HG03457 (cell line): ENCODE measurements around the gene ALG1.
A peak's percentile ranks its signal among the peaks of the same experiment; 100 is the strongest.

Experiments
- ATAC-seq: cut with Tn5 transposase; IDR thresholded peaks from one replicate; pipeline ENCODE4 v1.9.1; 2021; ENCODE audit warnings: moderate number of reproducible peaks; ENCODE audit not compliant: unreplicated experiment

ALG1 gene, protein sequence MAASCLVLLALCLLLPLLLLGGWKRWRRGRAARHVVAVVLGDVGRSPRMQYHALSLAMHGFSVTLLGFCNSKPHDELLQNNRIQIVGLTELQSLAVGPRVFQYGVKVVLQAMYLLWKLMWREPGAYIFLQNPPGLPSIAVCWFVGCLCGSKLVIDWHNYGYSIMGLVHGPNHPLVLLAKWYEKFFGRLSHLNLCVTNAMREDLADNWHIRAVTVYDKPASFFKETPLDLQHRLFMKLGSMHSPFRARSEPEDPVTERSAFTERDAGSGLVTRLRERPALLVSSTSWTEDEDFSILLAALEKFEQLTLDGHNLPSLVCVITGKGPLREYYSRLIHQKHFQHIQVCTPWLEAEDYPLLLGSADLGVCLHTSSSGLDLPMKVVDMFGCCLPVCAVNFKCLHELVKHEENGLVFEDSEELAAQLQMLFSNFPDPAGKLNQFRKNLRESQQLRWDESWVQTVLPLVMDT

DNA sequence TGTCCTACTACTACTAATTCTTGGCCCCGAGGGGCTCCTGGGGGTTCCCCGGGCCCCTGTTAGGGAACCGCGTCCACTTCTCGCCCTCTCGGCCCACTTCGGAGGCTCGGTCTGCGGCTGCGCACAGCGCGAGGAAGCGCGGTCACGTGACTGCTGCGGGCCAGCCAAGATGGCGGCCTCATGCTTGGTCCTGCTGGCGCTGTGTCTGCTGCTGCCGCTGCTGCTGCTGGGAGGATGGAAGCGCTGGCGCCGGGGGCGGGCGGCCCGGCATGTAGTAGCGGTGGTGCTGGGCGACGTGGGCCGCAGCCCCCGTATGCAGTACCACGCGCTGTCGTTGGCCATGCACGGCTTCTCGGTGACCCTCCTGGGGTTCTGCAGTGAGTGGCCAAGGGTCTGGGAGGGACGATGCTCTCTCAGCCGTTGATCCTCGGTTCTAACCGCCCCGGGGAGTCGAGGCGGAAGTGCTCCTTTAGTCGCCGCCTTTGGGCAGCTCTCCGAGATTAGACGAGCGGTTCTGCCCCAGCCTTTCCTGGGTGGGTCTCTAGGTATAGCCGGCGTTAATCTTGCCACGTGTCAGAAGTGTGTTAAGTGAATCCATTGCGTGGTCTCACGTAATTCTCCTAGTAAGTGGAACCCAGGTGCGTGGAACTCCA lies at the start of gene ALG1:
TSS of gene ALG1 (plus strand) at position 163 of the 653 bp plus-strand sequence. CDS start at position 170, 7 bp downstream.
- ATAC-seq: peak; percentile 80

DNA sequence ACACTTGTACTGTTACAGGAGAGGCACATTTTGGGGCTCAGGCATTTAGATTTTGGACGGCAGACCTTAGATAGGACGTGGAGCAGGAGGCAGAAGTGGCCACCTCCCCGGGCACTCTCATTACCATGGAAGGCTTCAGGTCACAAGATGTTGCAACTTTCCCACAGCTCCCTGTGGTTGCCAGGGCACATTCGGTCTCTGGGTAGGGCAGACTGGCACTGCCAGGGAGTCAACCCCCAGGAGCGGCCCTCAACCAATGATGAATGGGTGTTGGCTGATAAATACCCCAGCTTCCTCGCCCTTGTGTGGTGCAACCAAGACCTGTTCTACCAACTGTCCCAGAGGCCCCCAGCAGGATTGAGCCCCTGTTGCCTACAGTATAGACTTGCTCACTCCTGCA lies 49.1 kb upstream of the ALG1 start:
- ATAC-seq: no peak

DNA sequence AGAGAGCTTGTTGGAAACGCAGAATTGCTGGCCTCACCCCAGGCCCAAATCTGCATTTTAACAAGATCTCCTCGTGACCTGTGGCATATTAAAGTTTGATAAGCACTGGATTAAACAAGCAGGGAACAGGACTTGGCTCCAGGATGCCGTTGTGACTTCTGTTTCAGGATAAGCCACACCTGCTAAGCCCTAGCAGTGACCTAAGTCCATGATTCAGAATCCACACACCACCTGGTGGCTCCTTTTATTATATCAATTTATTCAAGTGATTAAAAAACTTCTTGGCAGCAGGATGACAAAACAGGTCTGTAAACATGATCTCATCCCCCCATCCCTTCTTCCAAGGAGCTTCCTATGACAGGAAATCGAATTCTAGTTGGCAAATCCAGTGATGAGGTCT lies 47.0 kb upstream of the ALG1 start:
- ATAC-seq: no peak

DNA sequence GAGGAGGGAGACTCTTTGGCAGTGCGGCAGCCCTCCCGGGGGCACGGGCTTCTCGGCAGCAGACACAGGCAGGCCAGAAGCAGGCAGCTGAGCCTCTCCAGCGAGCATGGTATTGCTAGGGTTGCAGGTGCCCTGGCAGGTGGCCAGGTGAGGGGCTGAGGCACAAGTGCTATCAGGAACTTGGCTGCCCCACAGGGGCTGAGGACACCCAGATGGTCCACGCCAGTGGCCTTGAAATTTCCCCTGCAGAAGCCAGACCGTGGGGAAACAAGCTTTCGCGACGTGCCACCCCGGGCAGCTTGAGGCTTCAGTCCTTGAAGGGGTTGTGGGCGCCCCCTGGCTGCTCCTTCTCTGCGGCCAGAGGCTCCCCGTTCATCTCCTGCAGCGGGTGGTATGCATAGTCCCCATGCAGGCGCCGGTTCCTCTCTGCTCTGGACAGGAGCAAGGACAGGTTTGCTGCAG lies 46.4 kb upstream of the ALG1 start:
- ATAC-seq: no peak

DNA sequence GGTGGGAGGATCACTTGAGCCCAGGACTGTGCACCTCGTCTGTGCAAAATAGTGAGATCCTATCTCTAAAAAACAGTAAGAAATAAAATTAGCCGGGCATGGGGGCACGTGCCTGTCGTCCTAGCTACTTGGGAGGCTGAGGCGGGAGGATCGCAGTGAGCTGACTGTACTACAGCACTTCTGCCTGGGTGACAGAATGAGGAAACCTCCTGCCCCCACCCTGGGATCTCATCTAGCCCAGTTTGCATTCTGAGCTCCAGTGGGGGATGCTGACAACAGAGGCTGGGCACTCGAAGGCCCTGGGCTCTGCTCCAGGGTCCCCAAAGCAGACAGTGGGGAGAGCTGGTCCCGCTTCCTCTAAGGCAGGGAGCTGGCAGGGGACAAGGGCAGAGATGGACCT lies 45.0 kb upstream of the ALG1 start:
- no peak for ATAC-seq

DNA sequence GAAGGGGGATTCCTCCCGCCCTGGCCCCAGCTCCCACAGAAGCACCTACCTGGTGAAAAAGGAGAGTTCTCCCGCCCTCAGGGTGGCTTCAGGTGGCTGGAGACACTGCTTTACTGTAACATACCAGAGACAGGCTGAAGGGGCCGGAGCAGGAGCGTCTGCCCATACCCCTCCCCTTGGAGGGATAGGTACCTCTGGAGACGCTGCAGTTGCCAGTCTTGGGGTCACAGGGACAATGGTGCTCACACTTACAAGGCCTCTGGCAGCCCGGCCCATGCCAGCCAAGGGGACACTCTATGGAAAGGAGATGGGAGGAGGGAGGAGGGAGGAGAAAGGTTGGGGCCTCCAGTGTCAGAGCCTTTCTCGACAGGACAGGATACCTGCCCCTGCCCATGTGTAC lies 44.6 kb upstream of the ALG1 start:
- no peak for ATAC-seq

DNA sequence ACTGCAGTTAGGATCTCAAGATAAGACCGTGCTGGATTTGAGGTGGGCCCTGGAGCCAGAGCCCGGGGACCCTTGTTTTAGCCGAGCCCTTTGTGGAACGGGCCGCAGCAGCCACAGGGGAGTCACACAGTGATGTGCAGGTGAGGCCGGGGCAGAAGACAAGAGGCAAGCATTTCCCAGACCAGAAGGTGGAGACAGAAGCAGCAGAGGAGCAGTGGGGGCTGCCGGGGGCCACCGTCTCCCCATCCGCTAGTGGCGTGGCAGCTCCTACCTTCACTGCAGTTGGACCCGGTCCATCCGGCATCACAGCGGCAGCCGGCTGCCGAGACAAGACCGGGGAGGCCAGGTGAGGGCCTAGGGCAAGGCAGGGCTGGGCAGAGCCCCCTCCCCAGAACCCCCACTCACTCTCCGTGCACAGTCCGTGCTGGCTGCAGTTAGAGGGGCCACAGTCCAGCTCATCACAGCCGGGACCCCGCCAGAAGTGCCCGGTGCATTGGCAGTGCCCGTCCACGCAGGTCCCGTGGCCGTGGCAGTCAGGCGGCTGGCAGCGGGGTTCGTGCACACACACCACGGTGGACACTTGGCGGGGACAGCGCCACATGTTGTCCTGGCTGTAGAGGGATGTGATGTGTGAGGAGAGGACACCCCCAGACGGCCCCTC lies 43.9 kb upstream of the ALG1 start:
- no peak for ATAC-seq

DNA sequence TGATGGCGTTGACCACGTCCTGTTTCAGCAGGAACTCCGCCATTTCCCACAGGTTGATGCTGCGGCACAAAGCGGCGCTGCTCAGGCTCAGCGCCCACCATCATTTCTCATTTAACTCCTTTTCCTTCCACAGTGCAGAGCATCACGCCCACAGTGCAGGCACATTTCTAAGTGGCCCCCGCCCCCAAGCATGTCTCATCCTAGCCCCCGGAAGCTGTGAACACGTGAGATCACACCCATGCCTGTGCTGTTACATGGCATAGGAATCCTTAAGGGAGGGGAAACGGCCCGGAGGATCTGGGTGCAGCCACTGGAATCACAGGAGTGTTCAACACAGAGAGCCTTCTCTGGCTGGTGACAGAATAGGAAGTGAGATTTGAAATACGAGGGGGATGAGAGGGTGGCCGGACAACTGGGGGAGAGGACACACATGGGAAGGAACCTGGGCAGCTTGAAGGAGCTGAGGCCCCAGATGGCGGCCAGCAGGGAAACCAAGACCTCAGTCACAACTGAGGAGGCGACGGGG lies 42.6 kb upstream of the ALG1 start:
- no peak for ATAC-seq

DNA sequence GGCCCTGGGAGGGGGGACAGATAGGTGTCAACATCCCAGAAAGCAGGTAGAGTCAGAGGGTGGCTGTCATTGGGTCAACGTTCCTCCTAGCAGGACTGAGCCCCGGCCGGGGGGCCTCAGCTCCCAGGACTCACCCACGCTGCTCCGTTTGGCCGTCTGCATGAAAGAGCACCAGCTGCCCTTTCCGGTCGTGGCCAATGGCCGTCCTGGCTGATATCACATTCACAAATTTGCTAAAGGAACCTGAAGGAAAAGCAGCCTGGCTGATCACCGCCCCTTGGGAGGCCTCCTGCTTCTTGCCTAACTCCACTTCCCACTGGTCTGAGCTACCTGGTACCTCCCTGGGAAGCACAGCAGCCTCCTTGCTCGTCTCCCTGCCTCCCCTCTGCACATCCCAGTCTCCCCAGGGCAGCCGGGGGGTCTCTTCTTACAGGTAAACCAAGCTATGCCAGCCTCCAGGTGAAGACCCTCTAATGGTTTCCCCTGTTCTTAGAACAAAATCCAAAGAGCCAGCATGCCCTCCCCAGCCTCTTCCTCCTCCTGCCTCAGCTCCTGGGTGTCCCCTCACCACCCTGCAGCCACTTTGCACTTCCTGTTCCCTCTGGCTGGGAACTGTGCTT lies 41.3 kb upstream of the ALG1 start:
- no peak for ATAC-seq

DNA sequence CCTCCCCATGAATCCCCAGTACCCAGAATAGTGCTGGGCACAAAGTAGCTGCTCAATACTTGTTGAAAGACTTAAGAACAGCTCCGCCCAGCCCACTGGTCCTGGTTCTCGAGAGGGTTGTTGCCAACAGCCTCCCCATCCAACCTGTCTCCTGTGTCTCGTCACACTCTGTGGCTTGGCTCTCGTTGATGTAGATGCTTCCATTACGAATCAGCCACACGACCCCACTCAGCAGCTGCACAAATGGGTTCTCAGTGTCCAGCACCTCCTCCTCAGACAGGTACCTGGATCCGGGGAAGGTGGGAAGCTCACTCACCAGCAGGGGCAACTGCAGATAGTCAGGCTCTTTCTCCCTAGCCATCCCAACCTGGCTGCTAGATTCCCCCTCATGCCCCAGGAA lies 40.0 kb upstream of the ALG1 start:
- no peak for ATAC-seq

DNA sequence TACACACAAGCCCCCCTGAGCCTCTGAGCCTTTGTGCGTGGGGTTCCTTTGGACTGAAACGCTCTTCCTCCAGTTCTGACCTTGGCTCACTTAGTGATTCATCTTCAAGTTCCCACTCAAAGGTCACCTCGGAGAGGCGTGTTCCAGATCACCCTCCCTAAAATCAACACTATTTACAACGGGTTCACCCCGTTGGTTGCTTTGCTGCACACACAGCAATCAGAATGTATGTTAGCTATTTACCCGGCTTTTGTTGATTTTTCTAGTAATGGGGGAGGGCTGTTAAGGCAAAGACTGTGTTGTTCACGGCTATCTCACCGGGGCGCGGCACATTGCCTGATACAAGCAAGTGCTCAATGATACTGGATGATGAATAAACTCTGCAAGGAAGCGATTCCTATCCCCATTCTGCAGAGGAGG lies 38.9 kb upstream of the ALG1 start:
- ATAC-seq: no peak

DNA sequence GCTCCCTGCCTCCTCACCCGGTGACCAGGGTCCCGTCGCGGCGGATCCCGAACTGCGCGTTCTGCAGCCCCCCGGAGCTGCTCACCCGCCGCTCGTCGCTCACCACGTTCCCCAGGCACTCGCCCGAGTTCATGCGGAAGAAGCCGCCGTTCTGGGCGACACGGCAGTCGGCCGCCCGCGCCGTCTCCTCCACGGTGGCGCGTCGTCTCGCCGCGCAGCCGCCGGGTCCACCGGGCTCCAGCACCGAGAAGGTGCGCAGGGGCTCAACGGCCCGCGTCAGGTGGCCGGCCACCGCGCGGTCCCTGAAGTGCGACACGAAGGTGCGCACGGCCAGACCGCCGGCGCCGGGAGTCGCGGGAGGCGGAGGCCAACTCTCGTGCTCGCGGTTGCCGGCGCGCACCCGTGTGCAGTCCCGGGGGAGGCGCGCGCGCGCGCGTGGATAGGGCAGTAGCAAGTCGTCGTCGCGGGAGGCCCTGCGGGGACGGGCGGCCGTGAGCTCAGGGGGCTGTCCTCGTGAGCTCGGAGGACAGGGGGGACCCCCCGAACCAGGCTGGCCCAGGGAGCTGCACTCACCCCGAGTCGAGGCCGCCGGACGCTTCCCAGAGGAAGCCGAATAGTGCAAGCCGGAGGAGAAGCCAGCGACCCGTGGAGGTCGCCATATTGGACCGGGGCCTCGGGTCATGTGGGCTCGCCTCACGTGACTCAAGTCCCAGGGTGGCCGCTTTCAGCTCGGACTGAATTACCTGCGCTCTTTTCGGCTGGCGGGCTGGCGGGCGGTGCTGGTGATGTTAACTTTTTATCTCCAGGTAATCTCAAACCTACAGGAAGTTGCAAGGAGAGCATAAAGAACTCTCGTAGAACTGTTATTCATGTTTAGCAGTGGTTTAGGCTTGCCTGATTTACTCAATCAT lies 38.1 kb upstream of the ALG1 start, which contains the start of gene NAGPA:
TSS of gene NAGPA (minus strand) at position 680 of the 911 bp plus-strand sequence. CDS start at position 659, 21 bp downstream.
- peak; percentile 66 for ATAC-seq

DNA sequence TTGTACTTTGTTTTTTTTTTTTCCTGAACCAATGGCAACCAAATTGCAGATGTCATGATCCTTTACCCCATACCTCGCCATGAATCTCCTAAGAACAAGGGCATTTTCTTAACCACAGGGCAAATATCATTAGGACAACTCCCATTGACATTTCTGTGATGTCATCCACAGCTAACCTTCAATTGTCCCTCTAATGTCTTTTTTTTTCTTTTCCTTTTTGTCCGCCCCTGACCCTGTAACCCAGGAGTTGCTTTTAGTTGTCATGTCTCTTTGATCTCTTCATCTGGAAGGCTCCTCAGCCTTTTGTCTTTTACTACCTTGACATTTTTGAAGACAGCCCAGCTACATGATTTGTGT lies 37.5 kb upstream of the ALG1 start:
- ATAC-seq: no peak

DNA sequence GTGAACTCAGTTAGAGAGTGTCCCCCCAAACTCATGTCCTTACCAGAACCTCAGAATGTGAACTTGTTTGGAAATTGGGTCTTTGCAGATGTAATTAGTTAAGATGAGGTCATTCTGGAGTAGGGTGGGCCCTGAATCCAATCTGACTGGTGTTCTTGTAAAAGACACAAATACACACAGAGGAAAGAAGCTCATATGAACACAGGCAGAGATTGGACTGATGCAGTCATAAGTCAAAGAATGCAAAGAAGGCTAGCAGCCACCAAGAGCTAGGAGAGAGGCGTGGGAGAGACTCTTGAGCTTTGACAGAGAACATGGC lies 35.8 kb upstream of the ALG1 start:
- ATAC-seq: no peak

DNA sequence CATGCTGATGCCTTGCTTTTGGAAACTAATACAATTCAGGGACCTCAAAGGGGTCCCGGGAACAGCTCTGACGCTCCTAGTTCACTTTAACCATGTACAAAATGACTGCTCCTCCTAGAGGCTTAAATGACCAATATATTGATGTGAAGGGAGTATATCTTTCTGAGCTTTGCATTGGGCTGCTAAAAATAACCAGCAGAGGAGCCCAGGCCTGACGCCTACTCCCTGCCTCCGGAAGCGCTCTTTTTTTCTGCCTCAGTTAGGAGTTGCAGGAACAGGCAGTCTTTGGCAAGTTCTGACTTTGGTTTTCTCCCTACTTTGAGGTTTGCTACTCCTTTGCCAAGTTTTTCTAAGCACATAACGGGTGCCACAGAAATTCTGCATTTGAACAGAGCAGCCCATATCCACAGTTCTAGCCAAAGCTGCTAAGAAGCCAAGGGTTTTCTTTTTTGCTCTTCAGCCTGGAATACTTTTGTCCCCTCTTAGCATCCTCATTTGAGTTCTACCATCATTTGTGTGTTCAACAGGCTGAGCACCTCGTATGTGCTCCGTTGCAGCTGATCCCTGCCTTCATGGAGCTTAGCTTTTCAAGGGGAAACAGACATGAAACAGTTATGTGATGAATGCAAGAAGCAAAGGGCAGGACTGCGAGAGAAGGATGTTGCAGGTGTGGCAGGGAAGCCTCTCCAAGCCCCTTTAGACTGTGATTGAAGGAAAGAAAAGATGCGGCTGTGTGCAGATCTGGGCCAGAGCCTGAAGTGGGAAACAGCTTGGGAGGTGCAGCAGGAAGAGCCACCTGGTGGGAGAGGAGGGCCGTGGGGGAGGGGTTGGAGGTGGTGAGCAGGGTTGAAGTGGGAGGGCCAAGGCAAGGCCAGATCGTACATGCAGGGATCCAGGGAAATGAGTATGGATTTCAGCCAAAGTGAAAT lies 35.2 kb upstream of the ALG1 start:
- no peak for ATAC-seq

DNA sequence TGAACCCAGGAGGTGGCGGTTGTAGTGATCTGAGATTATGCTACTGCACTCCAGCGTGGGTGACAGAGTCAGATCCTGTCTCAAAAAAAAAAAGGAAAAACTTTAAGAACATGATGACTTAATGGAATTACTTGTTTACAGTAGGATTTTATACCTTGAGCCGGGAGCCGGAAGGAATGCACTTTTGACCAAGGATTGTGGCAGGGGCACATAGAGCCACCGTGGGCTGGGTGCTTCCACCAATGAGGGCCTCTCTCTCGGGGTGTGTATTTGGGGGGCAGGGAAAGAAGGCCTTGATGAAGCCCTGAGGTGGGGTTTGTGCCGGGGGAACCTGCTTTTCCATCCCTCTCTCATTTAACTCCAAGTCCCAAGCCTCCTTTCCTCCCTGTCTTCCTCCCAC lies 31.2 kb upstream of the ALG1 start:
- no peak for ATAC-seq

DNA sequence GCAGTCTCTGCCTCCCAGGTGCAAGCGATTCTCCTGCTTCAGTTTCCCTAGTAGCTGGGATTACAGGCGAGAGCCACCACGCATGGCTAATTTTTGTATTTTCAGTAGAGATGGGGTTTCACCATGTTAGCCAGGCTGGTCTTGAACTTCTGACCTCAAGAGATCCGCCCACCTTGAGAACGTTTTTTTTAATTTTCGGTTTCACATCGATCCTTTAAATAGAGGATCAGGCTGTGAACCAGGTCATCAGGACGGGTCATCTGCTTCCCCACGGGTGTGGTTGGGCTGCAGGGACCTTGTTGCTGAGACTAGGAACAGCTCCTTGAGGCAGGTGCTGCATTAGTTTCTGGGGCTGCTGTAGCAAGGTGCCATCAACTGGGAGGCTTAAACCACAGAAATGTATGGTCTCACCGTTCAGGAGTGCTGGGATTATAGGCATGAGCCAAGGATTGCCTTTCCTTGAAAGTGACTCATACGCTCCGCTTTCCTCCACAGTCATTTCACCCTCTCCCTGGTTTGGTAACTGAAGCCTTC lies 30.0 kb upstream of the ALG1 start:
- no peak for ATAC-seq

DNA sequence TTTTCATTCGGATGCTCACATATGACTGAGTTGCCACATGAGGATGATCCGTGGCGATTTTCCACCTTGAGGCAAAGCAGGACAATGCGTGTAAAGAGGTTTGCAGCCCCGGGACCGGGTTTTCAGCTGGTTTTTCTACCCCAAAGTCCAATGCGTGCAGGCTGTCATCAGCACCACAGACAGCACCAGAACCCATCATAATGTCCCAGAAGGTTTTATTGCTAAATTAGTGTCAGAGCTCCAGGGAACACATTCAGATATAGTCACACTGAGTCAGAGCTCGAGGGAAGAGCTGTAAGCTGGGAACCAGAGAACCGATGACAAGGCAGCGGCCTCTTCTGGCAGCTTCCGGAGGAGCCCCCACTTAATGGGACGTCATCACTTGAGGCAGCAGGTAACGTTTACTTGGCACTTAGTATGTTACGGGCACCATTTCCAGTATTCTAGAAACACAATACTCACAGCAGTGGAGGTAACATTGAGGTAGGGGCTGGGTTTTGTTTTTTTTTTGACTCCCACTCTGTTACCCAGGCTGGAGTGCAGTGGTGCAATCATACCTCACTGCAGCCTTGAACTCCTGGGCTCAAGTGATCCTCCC lies 29.0 kb upstream of the ALG1 start:
- ATAC-seq: no peak
